WTC11 (cell line): ENCODE measurements around the gene USP4. TPM values are rescaled to one million over a fixed set of nuclear protein-coding genes. Genes with fewer than 3 reads are reported as not detected.

ENCODE experiments used
- ATAC-seq: fragments of 200-7000 bp; cut with Tn5 transposase; 2 replicates; pipeline ENCODE4 v1.10.0; 2021; ENCODE audit warnings: mild to moderate bottlenecking, moderate library complexity
- CTCF ChIA-PET: fragments of 300-600 bp; sonication (Branson Sonifier 250); formaldehyde crosslinking; loops from one replicate; lab custom pipeline; 2021; ENCODE audit warnings: antibody characterized with exemption; lab: Charles Lee
- POLR2A ChIA-PET: fragments of 350-600 bp; sonication (Branson Sonifier 250); formaldehyde crosslinking; loops from one replicate; lab custom pipeline; 2021; ENCODE audit warnings: antibody characterized with exemption; lab: Charles Lee
- DNase-seq: peaks from one replicate; pipeline ENCODE4 v3.0.0; 2021; ENCODE audit warnings: low spot score
- H3K27ac Mint-ChIP-seq: 2 replicates; pipeline ENCODE4 v1.8.0; 2021; ENCODE audit warnings: mixed read lengths
- H3K27me3 Mint-ChIP-seq: 2 replicates; pipeline ENCODE4 v1.8.0; 2021; ENCODE audit warnings: low read depth, mild to moderate bottlenecking, moderate library complexity, mixed read lengths
- H3K36me3 Mint-ChIP-seq: 2 replicates; pipeline ENCODE4 v1.8.0; 2021; ENCODE audit warnings: mixed read lengths
- H3K4me1 Mint-ChIP-seq: 2 replicates; pipeline ENCODE4 v1.8.0; 2022; ENCODE audit warnings: mixed read lengths
- H3K4me3 Mint-ChIP-seq: 2 replicates; pipeline ENCODE4 v1.8.0; 2021; ENCODE audit warnings: mild to moderate bottlenecking, moderate library complexity, mixed read lengths
- H3K9me3 Mint-ChIP-seq: 2 replicates; pipeline ENCODE4 v1.8.0; 2021; ENCODE audit warnings: mixed read lengths
- AFF4 ChIP-seq: sonication (generic); formaldehyde crosslinking; IDR thresholded peaks from 2 replicates; pipeline ENCODE4 v1.8.1; 2023; ENCODE audit warnings: mild to moderate bottlenecking, missing genetic modification reagents, borderline replicate concordance
- E2F5 ChIP-seq: sonication (generic); formaldehyde crosslinking; IDR thresholded peaks from 2 replicates; pipeline ENCODE4 v1.8.1; 2022; ENCODE audit warnings: mild to moderate bottlenecking, moderate library complexity, missing genetic modification reagents
- FOXP4 ChIP-seq: sonication (generic); formaldehyde crosslinking; IDR thresholded peaks from 2 replicates; pipeline ENCODE4 v1.8.0; 2022; ENCODE audit warnings: mild to moderate bottlenecking, missing genetic modification reagents
- MYBL2 ChIP-seq: sonication (generic); formaldehyde crosslinking; IDR thresholded peaks from 2 replicates; pipeline ENCODE4 v1.8.1; 2023; ENCODE audit warnings: mild to moderate bottlenecking, moderate library complexity, missing genetic modification reagents
- OVOL2 ChIP-seq: fragments of 250-450 bp; sonication (Bioruptor Pico); IDR thresholded peaks from 2 replicates; pipeline ENCODE4 v1.9.0; 2021; ENCODE audit warnings: mild to moderate bottlenecking, borderline replicate concordance
- SOX15 ChIP-seq: fragments of 250-450 bp; sonication (Bioruptor Pico); IDR thresholded peaks from 2 replicates; pipeline ENCODE4 v1.9.0; 2021; ENCODE audit warnings: mild to moderate bottlenecking
- ZNF138 ChIP-seq: sonication (generic); formaldehyde crosslinking; conservative IDR thresholded peaks from 2 replicates; pipeline ENCODE4 v1.8.1; 2022; ENCODE audit warnings: mild to moderate bottlenecking, moderate library complexity, missing genetic modification reagents
- ZNF232 ChIP-seq: sonication (generic); formaldehyde crosslinking; IDR thresholded peaks from 2 replicates; pipeline ENCODE4 v1.8.0; 2022; ENCODE audit warnings: mild to moderate bottlenecking, missing genetic modification reagents
- total RNA-seq: library from RNA; stranded (reverse); gene quantifications from 3 replicates; pipeline ENCODE4 v1.2.3, GENCODE V29; 2021
- TF ChIP-seq, protein P1 (sequence below): sonication (generic); formaldehyde crosslinking; IDR thresholded peaks from 2 replicates; pipeline ENCODE4 v1.8.0; 2022; ENCODE audit warnings: mild to moderate bottlenecking, missing genetic modification reagents
- TF ChIP-seq, protein P2 (sequence below): fragments of 250-450 bp; sonication (Bioruptor Pico); IDR thresholded peaks from 2 replicates; pipeline ENCODE4 v1.9.0; 2021; ENCODE audit warnings: mild to moderate bottlenecking, borderline replicate concordance
- TF ChIP-seq, protein P3 (sequence below): sonication (generic); formaldehyde crosslinking; IDR thresholded peaks from 2 replicates; pipeline ENCODE4 v1.8.1; 2022; ENCODE audit warnings: missing genetic modification reagents, borderline replicate concordance
- TF ChIP-seq, protein P4 (sequence below): fragments of 250-450 bp; sonication (Bioruptor Pico); IDR thresholded peaks from 2 replicates; pipeline ENCODE4 v1.9.0; 2021; ENCODE audit warnings: moderate library complexity, mild to moderate bottlenecking, inconsistent platforms, borderline replicate concordance
- TF ChIP-seq, protein P5 (sequence below): sonication (generic); formaldehyde crosslinking; IDR thresholded peaks from 2 replicates; pipeline ENCODE4 v1.8.0; 2023; ENCODE audit warnings: mild to moderate bottlenecking, missing genetic modification reagents
- TF ChIP-seq, protein P6 (sequence below): sonication (generic); formaldehyde crosslinking; IDR thresholded peaks from 2 replicates; pipeline ENCODE4 v1.8.1; 2023; ENCODE audit warnings: mild to moderate bottlenecking, missing genetic modification reagents, moderate library complexity

The USP4 gene
- total RNA-seq, 1 experiment from 2014 or later = 29.1 TPM

DNA sequence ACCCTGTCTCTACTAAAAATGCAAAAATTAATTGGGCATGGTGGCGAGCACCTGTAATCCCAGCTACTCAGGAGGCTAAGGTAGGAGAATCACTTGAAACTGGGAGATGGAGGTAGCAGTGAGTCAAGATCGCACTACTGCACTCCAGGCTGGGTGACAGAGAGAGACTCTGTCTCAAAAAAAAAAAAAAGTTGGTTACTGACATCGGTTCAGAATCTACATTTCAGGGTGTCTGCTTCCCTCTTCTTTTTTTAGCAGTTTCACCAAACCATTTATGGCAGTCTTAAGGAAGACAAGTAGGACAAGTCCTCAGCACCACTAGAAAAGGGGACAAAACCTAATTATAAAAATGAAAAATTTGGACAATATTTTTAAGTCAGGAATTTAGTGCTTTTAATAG is 3.3 kb upstream of the USP4 start (continued):
- TF ChIP-seq FOXP4 (CRISPR knock-in tag) = no peak
- TF ChIP-seq, protein P1, sequence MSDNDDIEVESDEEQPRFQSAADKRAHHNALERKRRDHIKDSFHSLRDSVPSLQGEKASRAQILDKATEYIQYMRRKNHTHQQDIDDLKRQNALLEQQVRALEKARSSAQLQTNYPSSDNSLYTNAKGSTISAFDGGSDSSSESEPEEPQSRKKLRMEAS = no peak

DNA sequence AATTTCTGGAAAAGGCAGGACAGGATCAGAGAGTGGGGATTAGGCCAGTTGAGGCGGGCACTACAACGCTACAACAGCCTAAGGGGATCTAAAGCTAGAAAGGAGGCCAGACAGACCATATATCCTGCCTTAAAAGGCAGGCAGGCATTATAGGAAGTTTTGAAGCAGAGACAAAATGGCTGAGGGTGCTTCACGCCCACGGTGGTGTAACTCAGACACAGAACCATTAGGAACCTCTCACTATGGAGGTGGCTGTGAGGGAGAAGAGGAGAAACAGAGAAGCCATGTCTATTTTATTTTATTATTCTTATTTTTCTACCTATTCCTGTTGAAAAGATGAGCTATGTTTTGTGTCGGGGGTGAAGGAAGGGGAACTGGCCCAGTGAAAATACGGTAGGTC is 2.1 kb upstream of the USP4 start:
- Mint-ChIP-seq H3K27ac (no peak overlapping the region), H3K9me3 (no peaks in the 10 kb centered on the region), H3K36me3 (no peaks in the 10 kb centered on the region), H3K4me1 (peaks cover 12% of the 10 kb centered on the region), H3K4me3 (no peak overlapping the region), H3K27me3 (no peaks in the 10 kb centered on the region)
- no peak for ATAC-seq
- DNase-seq = no peak
- ChIA-PET CTCF (interaction anchor here (0.5 kb wide), 1 partner anchor 27 kb away, joined by 5 read pairs; no protein-coding TSS in a partner anchor), POLR2A (no interaction called here)
- TF ChIP-seq, protein P2, sequence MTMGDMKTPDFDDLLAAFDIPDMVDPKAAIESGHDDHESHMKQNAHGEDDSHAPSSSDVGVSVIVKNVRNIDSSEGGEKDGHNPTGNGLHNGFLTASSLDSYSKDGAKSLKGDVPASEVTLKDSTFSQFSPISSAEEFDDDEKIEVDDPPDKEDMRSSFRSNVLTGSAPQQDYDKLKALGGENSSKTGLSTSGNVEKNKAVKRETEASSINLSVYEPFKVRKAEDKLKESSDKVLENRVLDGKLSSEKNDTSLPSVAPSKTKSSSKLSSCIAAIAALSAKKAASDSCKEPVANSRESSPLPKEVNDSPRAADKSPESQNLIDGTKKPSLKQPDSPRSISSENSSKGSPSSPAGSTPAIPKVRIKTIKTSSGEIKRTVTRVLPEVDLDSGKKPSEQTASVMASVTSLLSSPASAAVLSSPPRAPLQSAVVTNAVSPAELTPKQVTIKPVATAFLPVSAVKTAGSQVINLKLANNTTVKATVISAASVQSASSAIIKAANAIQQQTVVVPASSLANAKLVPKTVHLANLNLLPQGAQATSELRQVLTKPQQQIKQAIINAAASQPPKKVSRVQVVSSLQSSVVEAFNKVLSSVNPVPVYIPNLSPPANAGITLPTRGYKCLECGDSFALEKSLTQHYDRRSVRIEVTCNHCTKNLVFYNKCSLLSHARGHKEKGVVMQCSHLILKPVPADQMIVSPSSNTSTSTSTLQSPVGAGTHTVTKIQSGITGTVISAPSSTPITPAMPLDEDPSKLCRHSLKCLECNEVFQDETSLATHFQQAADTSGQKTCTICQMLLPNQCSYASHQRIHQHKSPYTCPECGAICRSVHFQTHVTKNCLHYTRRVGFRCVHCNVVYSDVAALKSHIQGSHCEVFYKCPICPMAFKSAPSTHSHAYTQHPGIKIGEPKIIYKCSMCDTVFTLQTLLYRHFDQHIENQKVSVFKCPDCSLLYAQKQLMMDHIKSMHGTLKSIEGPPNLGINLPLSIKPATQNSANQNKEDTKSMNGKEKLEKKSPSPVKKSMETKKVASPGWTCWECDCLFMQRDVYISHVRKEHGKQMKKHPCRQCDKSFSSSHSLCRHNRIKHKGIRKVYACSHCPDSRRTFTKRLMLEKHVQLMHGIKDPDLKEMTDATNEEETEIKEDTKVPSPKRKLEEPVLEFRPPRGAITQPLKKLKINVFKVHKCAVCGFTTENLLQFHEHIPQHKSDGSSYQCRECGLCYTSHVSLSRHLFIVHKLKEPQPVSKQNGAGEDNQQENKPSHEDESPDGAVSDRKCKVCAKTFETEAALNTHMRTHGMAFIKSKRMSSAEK = no peak

DNA sequence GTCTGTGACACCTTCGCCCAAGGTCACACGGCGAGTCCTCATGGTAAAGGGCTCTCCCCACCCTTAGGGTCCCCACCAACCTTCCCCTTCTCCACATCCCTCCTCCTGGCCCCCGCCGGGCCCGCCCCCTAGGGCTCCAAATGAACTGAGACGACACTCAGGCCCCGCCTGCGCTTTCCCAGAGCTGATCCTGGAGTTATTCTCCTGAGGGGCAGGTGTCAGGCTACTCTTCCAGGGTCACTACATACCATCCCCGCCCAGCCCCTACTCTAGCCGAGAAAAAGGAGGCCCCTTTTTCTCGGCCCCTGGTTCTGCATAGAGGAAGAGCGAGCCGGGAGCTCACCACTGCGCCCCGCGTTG is 292 bp downstream of the USP4 start:
- POLR2A ChIA-PET = interaction anchor here (0.5 to 2.3 kb wide), 15 partner anchors 11 to 684 kb away, joined by 3 to 16 read pairs (median 5); partner anchors contain the start of genes BSN, DAG1, GPX1 and NICN1
- H3K27ac Mint-ChIP-seq = peak overlapping the region; percentile 90
- peak; percentile 66 for ATAC-seq
- no peaks in the 10 kb centered on the region for H3K27me3 Mint-ChIP-seq
- peaks cover 11% of the 10 kb centered on the region for H3K36me3 Mint-ChIP-seq
- CTCF ChIA-PET = interaction anchor here (0.6 to 2.5 kb wide), 29 partner anchors 11 to 378 kb away, joined by 3 to 51 read pairs (median 5); partner anchors contain the start of genes AMT, C3orf62, DAG1 and GPX1
- H3K9me3 Mint-ChIP-seq = no peaks in the 10 kb centered on the region
- H3K4me3 Mint-ChIP-seq = peak overlapping the region; percentile 88
- peaks cover 12% of the 10 kb centered on the region for H3K4me1 Mint-ChIP-seq
- DNase-seq = peak; percentile 71
- TF ChIP-seq, protein P3, sequence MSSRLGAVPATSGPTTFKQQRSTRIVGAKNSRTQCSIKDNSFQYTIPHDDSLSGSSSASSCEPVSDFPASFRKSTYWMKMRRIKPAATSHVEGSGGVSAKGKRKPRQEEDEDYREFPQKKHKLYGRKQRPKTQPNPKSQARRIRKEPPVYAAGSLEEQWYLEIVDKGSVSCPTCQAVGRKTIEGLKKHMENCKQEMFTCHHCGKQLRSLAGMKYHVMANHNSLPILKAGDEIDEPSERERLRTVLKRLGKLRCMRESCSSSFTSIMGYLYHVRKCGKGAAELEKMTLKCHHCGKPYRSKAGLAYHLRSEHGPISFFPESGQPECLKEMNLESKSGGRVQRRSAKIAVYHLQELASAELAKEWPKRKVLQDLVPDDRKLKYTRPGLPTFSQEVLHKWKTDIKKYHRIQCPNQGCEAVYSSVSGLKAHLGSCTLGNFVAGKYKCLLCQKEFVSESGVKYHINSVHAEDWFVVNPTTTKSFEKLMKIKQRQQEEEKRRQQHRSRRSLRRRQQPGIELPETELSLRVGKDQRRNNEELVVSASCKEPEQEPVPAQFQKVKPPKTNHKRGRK = no peak
- no peak for TF ChIP-seq MYBL2
- no peak for TF ChIP-seq AFF4 (CRISPR knock-in tag)
- TF ChIP-seq ZNF232 (CRISPR knock-in tag) = no peak
- no peak for TF ChIP-seq OVOL2 (CRISPR knock-in tag)
- TF ChIP-seq, protein P4, sequence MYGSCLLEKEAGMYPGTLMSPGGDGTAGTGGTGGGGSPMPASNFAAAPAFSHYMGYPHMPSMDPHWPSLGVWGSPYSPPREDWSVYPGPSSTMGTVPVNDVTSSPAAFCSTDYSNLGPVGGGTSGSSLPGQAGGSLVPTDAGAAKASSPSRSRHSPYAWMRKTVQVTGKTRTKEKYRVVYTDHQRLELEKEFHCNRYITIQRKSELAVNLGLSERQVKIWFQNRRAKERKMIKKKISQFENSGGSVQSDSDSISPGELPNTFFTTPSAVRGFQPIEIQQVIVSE (CRISPR knock-in tag) = no peak
- no peak for TF ChIP-seq E2F5 (CRISPR knock-in tag)
- TF ChIP-seq, protein P5, sequence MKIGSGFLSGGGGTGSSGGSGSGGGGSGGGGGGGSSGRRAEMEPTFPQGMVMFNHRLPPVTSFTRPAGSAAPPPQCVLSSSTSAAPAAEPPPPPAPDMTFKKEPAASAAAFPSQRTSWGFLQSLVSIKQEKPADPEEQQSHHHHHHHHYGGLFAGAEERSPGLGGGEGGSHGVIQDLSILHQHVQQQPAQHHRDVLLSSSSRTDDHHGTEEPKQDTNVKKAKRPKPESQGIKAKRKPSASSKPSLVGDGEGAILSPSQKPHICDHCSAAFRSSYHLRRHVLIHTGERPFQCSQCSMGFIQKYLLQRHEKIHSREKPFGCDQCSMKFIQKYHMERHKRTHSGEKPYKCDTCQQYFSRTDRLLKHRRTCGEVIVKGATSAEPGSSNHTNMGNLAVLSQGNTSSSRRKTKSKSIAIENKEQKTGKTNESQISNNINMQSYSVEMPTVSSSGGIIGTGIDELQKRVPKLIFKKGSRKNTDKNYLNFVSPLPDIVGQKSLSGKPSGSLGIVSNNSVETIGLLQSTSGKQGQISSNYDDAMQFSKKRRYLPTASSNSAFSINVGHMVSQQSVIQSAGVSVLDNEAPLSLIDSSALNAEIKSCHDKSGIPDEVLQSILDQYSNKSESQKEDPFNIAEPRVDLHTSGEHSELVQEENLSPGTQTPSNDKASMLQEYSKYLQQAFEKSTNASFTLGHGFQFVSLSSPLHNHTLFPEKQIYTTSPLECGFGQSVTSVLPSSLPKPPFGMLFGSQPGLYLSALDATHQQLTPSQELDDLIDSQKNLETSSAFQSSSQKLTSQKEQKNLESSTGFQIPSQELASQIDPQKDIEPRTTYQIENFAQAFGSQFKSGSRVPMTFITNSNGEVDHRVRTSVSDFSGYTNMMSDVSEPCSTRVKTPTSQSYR (CRISPR knock-in tag) = no peak
- TF ChIP-seq, protein P6, sequence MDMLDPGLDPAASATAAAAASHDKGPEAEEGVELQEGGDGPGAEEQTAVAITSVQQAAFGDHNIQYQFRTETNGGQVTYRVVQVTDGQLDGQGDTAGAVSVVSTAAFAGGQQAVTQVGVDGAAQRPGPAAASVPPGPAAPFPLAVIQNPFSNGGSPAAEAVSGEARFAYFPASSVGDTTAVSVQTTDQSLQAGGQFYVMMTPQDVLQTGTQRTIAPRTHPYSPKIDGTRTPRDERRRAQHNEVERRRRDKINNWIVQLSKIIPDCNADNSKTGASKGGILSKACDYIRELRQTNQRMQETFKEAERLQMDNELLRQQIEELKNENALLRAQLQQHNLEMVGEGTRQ (CRISPR knock-in tag) = no peak
- no peak for TF ChIP-seq ZNF138
- no peak for TF ChIP-seq SOX15
